ENCODE measurements around the gene LMAN2L.

DNA sequence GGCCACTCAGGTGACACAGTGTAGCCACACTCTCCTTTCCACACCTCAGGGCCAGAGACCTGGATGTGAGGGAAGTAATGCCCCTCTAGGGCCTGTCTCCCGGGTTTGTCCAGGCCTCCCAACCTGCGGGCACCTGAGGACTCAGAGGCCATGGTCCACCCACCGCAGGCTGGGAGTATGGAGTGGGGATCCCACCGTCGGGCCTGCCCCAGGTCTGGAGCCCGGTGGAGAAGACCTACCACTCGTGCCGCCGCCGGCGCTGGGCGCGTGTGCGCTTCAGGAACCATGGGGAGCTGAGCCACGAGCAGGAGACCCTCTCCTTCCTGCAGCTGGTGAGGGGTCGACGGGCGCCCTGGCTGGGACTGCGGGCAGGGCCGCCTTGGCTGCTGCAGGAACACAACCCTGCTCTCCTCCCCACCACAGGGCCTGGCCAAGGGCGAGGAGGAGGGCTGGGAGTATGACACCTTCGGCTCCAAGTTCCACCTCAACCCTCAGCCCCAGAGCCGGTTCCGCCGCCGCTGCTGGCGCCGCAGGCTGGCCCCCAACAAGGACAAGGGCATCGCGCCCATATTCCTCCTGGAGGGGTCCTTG, 48.7 kb downstream of the LMAN2L start:
- TF ChIP-seq EP300 (IDR thresholded peaks at IDR 0.05): no peak
- TF ChIP-seq, protein P1, sequence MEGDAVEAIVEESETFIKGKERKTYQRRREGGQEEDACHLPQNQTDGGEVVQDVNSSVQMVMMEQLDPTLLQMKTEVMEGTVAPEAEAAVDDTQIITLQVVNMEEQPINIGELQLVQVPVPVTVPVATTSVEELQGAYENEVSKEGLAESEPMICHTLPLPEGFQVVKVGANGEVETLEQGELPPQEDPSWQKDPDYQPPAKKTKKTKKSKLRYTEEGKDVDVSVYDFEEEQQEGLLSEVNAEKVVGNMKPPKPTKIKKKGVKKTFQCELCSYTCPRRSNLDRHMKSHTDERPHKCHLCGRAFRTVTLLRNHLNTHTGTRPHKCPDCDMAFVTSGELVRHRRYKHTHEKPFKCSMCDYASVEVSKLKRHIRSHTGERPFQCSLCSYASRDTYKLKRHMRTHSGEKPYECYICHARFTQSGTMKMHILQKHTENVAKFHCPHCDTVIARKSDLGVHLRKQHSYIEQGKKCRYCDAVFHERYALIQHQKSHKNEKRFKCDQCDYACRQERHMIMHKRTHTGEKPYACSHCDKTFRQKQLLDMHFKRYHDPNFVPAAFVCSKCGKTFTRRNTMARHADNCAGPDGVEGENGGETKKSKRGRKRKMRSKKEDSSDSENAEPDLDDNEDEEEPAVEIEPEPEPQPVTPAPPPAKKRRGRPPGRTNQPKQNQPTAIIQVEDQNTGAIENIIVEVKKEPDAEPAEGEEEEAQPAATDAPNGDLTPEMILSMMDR (IDR thresholded peaks at IDR 0.05): no peak
